Tibial nerve (tissue), 4 donors: ENCODE data around the gene TRERF1. TPM values are rescaled to one million over a fixed set of nuclear protein-coding genes. Genes with fewer than 3 reads are reported as not detected.

ENCODE experiments used
- DNase-seq, 2 donors: peaks; one replicate each; pipeline ENCODE4 v3.0.0-alpha.2; 2019; ENCODE audit warnings: low spot score in 2 of 2
- H3K27ac ChIP-seq, 4 donors: fragments of 200-600 bp; sonication (generic) in 3 of 4; one replicate each; pipeline ENCODE4 v1.5.1; 2017 to 2019; ENCODE audit warnings: mild to moderate bottlenecking in 1 of 4
- H3K27me3 ChIP-seq, 2 donors: fragments of 200-600 bp; sonication (generic) in 1 of 2; one replicate each; pipeline versions ENCODE4 v1.5.1 to v1.6.0; 2017 to 2019
- H3K36me3 ChIP-seq, 3 donors: fragments of 200-600 bp; sonication (generic); one replicate each; pipeline ENCODE4 v1.5.1; 2018 to 2019
- H3K4me1 ChIP-seq, 4 donors: fragments of 200-600 bp; sonication (generic) in 3 of 4; one replicate each; pipeline ENCODE4 v1.5.1; 2017 to 2019
- H3K4me3 ChIP-seq, 4 donors: fragments of 200-600 bp; sonication (generic) in 3 of 4; one replicate each; pipeline ENCODE4 v1.5.1; 2017 to 2019; ENCODE audit warnings: mild to moderate bottlenecking in 1 of 4, moderate library complexity in 1 of 4
- H3K9me3 ChIP-seq, 4 donors: fragments of 200-600 bp; sonication (generic) in 3 of 4; one replicate each; pipeline ENCODE4 v1.5.1; 2017 to 2019
- EP300 ChIP-seq, 2 donors: sonication (generic); formaldehyde crosslinking; IDR thresholded peaks; one replicate each; pipeline ENCODE4 v1.6.1; 2017; ENCODE audit warnings: antibody characterized with exemption in 2 of 2, mild to moderate bottlenecking in 1 of 2
- POLR2A ChIP-seq, 2 donors: fragments of 450-650 bp; IDR thresholded peaks; one replicate each; pipeline ENCODE4 v1.6.1; 2017; ENCODE audit warnings: antibody characterized with exemption in 2 of 2, mild to moderate bottlenecking in 2 of 2, moderate library complexity in 2 of 2
- WGBS, 2 donors: methylation state at CpG; one replicate each; pipeline ENCODE4 v1.1.5; 2018; 5-methylcytosine and 5-hydroxymethylcytosine counted together
- total RNA-seq, 4 donors: library from RNA; depleted of rRNA; stranded (reverse); fragments of >200 nt; gene quantifications; one replicate each; pipeline ENCODE4 v1.1.0, GENCODE V29; 2016
- TF ChIP-seq, protein P1 (sequence below), 5 experiments: fragments of 200-600 bp in 3 of 5; fragments of 450-650 bp in 2 of 5; sonication (generic) in 3 of 5; IDR thresholded peaks; one replicate each; pipeline ENCODE4 v1.5.1; 2016 to 2019; ENCODE audit warnings: antibody characterized with exemption in 5 of 5, mild to moderate bottlenecking in 3 of 5, moderate library complexity in 2 of 5

The TRERF1 gene
- total RNA-seq, 4 donors from 2014 or later = 4.2 to 7.2 (median 4.9) TPM

DNA sequence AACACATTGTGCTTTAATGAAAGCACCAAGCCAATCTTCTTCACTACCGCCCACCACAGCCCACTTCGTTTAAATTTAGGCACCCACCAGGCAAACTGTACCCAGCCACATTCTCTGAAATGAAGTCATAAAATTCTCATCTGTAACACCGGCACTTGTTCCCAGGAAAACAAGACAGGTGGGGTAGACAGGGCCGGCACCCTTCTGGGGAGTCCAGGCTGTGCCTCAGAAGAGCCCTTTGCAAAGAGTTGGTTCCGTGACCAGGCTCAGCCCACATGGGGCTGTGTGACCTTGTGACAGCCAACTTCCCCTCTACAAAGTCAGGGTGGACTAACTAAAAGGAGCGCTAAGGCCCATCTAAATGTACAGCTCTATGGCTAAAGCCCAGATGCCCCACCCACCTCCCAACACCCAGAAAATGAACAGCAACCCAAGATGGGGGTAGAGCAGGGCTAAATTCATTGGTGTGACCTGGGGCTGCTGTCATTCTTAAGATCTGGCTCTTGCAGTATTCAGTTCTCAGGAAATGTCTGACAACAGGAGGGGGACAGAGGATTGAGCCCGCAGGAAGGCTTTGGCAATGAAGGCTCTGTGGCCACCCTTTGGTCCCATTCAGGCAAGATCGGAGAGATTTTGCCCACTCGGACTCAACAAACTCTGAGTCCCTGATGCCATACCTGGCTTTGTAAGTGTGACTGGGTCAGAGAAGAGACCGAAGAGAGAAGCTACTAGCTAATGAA is 56.7 kb downstream of the TRERF1 start:
- no peaks in the 10 kb centered on the region for H3K9me3 ChIP-seq
- TF ChIP-seq, protein P1, sequence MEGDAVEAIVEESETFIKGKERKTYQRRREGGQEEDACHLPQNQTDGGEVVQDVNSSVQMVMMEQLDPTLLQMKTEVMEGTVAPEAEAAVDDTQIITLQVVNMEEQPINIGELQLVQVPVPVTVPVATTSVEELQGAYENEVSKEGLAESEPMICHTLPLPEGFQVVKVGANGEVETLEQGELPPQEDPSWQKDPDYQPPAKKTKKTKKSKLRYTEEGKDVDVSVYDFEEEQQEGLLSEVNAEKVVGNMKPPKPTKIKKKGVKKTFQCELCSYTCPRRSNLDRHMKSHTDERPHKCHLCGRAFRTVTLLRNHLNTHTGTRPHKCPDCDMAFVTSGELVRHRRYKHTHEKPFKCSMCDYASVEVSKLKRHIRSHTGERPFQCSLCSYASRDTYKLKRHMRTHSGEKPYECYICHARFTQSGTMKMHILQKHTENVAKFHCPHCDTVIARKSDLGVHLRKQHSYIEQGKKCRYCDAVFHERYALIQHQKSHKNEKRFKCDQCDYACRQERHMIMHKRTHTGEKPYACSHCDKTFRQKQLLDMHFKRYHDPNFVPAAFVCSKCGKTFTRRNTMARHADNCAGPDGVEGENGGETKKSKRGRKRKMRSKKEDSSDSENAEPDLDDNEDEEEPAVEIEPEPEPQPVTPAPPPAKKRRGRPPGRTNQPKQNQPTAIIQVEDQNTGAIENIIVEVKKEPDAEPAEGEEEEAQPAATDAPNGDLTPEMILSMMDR (IDR thresholded peaks at IDR 0.05) = no peak
- no peak for TF ChIP-seq EP300 (IDR thresholded peaks at IDR 0.05)
- TF ChIP-seq POLR2A (IDR thresholded peaks at IDR 0.05) = no peak
- no peaks in the 10 kb centered on the region for H3K36me3 ChIP-seq
- H3K4me1 ChIP-seq = peaks cover 0 to 15% (median 0%) of the 10 kb centered on the region in 4 donors
- H3K4me3 ChIP-seq = no peak overlapping the region
- DNase-seq = no peak
- no peak overlapping the region for H3K27ac ChIP-seq
- H3K27me3 ChIP-seq = no peaks in the 10 kb centered on the region
- 92 to 93% methylated on average over 10 of the region's 10 CpGs for WGBS, 2 donors

DNA sequence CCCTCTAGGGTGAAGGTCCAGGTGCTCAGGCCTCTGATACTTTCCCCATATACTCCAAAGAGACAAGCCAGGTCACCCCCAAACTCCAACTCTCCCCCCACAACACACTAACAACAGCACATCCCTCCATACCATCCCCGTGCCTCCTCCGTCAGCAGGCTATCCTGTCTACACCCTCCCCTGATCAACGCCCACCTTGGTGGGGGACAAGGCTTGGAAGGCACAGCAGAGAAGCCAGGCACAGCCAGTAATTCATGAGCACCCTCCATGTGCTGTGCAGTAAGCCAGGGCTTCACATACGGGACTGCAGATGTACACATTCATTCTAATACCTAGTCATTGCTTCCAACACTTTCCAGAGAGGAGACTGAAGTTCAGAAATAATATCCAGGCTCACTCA is 57.6 kb downstream of the TRERF1 start:
- no peak overlapping the region for H3K4me3 ChIP-seq
- H3K27me3 ChIP-seq = no peaks in the 10 kb centered on the region
- TF ChIP-seq, protein P1 (IDR thresholded peaks at IDR 0.05) = no peak
- TF ChIP-seq POLR2A (IDR thresholded peaks at IDR 0.05) (no peak), EP300 (IDR thresholded peaks at IDR 0.05) (no peak)
- no peaks in the 10 kb centered on the region for H3K9me3 ChIP-seq
- no peak overlapping the region for H3K27ac ChIP-seq
- 82 to 93% methylated on average over 4 of the region's 4 CpGs for WGBS, 2 donors
- no peaks in the 10 kb centered on the region for H3K36me3 ChIP-seq
- no peak for DNase-seq
- peaks cover 0 to 15% (median 0%) of the 10 kb centered on the region in 4 donors for H3K4me1 ChIP-seq

DNA sequence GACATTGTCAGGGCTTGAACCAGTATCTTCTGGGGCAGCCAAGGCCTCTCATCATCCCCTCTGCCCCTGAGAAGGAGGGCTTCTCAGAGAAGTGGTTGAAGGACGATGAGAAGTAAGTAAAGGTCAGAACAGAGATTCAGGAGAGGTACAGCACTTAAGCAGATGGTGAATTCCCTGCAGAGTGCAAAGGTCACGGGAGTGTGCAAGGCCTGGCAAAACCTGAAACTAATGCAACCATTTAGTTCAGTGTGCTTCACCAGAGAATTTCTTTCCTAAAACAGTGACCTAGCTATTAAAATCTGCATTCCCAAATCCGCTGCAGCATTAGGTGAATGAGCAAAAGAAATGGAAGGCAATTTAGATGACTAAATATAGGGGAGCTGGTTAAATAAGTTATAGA is 58.4 kb downstream of the TRERF1 start:
- no peak for DNase-seq
- Histone ChIP-seq H3K27me3 (no peaks in the 10 kb centered on the region), H3K4me3 (no peak overlapping the region), H3K4me1 (peaks cover 0 to 15% (median 0%) of the 10 kb centered on the region in 4 donors), H3K9me3 (no peaks in the 10 kb centered on the region), H3K27ac (no peak overlapping the region), H3K36me3 (no peaks in the 10 kb centered on the region)
- WGBS, 2 donors = 68 to 71% methylated on average over 3 of the region's 3 CpGs
- TF ChIP-seq, protein P1 (IDR thresholded peaks at IDR 0.05) = no peak
- no peak for TF ChIP-seq POLR2A (IDR thresholded peaks at IDR 0.05)
- TF ChIP-seq EP300 (IDR thresholded peaks at IDR 0.05) = no peak

DNA sequence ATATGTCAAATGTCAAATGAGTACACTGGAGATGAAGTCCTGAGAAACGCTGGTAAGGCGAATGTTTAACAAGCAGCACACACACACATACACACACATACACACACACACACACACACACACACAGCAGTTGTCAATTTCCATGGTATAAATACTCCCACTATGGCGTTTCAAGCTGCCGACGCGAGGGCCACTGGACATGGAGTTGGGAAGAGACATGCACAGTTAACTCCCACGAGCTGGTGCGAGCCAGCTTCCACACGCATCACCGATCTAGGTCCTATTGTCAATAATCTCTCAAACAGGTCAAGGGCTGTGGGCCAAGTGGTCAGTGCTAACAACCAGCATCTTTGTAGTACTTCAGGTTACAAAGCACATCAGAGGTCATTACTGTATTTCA is 58.9 kb downstream of the TRERF1 start:
- 90 to 95% methylated on average over 10 of the region's 10 CpGs for WGBS, 2 donors
- TF ChIP-seq EP300 (IDR thresholded peaks at IDR 0.05) (no peak), POLR2A (IDR thresholded peaks at IDR 0.05) (no peak)
- TF ChIP-seq, protein P1 (IDR thresholded peaks at IDR 0.05) = no peak
- Histone ChIP-seq H3K36me3 (no peaks in the 10 kb centered on the region), H3K27me3 (no peaks in the 10 kb centered on the region), H3K9me3 (no peaks in the 10 kb centered on the region), H3K27ac (no peak overlapping the region), H3K4me3 (no peak overlapping the region), H3K4me1 (peaks cover 0 to 15% (median 0%) of the 10 kb centered on the region in 4 donors)
- no peak for DNase-seq

DNA sequence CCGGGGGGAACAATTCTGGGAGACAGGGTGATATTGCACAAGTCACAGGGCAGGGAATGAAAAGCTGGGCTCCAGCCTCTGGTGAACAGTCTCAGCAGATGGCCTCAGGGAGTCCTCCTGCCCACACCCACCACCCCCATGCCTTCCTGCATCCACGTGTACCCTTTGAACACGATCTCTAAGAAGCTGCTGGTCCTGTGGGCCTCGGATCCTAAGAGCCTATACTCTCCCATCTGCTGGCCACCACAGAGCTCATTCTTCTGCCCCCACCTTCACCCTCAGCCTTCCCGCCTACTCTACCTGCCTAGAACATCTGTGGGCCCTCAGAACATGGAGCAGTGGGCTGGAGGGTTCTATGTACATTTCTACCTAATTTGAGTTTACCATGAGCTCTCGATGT is 60.3 kb downstream of the TRERF1 start:
- DNase-seq = no peak
- no peaks in the 10 kb centered on the region for H3K27me3 ChIP-seq
- no peak overlapping the region for H3K4me3 ChIP-seq
- no peaks in the 10 kb centered on the region for H3K9me3 ChIP-seq
- TF ChIP-seq EP300 (IDR thresholded peaks at IDR 0.05) (no peak), POLR2A (IDR thresholded peaks at IDR 0.05) (no peak)
- TF ChIP-seq, protein P1 (IDR thresholded peaks at IDR 0.05) = no peak
- H3K27ac ChIP-seq = peak overlapping the region in 1 of 4 donors; percentile 52
- H3K4me1 ChIP-seq = peaks cover 0 to 15% (median 2%) of the 10 kb centered on the region in 4 donors
- H3K36me3 ChIP-seq = no peaks in the 10 kb centered on the region
- WGBS, 2 donors = 90 to 94% methylated on average over 6 of the region's 6 CpGs
